ENCODE measurements around the gene PTF1A. TPM values are rescaled to one million over a fixed set of nuclear protein-coding genes. Genes with fewer than 3 reads are reported as not detected.

The PTF1A gene, protein sequence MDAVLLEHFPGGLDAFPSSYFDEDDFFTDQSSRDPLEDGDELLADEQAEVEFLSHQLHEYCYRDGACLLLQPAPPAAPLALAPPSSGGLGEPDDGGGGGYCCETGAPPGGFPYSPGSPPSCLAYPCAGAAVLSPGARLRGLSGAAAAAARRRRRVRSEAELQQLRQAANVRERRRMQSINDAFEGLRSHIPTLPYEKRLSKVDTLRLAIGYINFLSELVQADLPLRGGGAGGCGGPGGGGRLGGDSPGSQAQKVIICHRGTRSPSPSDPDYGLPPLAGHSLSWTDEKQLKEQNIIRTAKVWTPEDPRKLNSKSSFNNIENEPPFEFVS
- not detected for total RNA-seq

DNA sequence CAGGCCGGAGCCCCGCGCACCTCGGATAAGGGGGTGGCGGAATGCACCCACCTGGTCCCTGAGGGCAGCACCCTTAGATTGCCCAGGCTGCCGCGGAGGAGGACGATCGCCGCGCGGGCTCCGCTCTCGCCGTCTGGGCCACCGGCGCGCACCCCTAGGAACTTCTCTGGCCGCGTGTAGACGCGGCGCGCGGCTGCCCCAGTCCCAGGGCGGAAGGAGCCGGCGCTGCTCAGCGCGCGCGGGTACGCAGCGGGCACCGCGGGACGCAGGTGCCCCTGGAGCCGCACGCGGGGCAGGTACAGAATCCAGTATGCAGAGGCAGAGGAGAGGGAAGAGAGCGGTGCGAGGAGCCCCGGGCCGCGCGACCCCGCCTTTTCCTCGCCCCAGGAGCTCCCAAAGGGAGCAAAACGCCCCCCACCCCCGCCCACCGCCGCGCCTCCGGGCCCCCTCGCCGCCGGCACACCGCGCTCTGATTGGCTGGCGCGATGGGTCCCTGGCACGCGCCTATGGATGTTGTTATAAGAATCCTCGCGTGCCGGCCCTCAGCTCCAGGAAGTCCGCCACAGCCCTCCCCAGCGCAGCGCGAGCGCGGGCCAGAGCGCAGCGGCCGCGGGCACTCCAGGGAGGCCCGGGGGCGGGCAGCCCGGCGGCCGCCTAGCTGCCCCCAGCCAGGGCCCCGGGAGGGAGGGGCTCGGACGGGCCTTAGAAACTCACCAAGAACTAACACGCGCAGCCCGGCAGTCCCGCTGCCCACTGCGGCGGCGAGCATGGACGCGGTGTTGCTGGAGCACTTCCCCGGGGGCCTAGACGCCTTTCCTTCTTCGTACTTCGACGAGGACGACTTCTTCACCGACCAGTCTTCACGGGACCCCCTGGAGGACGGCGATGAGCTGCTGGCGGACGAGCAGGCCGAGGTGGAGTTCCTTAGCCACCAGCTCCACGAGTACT lies at the start of gene PTF1A:
Gene PTF1A (plus strand): TSS at position 549 of the 948 bp plus-strand sequence. CDS start 219 bp downstream, at position 768.
- no peak within 1 kb of the TSS for H3K4me3 Mint-ChIP-seq
- H3K9me3 Mint-ChIP-seq = no peaks in the 10 kb centered on the region
- DNase-seq = no peak
- POLR2A ChIA-PET = no interaction called here
- ATAC-seq (ENCODE audit: low read depth) = no peak
- peak within 1 kb of the TSS; percentile 9 for H3K27ac Mint-ChIP-seq
- peaks cover 77% of the 10 kb centered on the region for H3K27me3 Mint-ChIP-seq
- peaks cover 3% of the 10 kb centered on the region for H3K36me3 Mint-ChIP-seq
- peaks cover 4% of the 10 kb centered on the region for H3K4me1 Mint-ChIP-seq

DNA sequence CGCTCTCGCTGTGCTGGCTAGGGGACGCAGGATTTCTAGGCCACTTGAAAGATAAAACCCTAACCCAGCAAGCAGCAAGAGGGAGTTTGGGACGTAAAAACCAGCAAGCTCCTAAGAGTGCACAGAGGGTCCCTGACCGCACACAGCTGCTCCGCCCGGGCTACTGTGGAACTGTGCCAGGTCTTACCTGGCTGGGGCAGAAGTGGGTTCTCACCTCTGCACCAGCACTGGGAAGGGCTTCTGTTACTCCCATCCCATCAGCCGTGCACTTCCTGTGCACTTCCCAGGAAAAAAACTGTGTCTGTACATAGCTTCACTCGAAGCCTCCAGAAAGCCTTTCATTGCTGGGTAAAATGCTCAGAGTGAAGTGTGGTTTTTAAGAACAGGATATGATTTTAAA lies 45.9 kb upstream of the PTF1A start:
- H3K36me3 Mint-ChIP-seq = no peaks in the 10 kb centered on the region
- no peaks in the 10 kb centered on the region for H3K9me3 Mint-ChIP-seq
- H3K4me1 Mint-ChIP-seq = peaks cover 1% of the 10 kb centered on the region
- POLR2A ChIA-PET = no interaction called here
- DNase-seq (no peak), ATAC-seq (ENCODE audit: low read depth) (no peak)
- H3K27me3 Mint-ChIP-seq = peaks cover 3% of the 10 kb centered on the region
- H3K4me3 Mint-ChIP-seq = no peak overlapping the region
- no peak overlapping the region for H3K27ac Mint-ChIP-seq

DNA sequence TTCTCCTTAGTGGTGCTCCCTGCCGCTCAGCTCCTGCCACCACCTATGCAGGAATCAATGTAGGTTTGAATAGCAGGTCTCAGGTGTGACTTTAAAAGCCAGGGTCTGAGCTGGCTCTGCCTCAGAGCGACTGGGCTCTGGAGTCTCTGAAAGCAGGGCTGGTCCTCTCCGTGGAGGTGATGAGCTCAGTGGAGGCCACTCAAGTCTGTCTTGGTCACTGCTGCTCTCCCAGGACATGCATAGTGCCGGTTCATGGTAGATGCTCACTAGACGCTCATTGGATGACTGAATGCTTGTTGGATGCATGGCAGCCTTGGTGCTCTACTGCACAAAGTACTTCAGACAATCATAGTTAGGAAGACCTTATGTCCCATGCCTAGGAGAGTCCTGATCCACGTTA lies 45.1 kb upstream of the PTF1A start:
- POLR2A ChIA-PET = no interaction called here
- no peaks in the 10 kb centered on the region for H3K36me3 Mint-ChIP-seq
- no peak overlapping the region for H3K4me3 Mint-ChIP-seq
- H3K9me3 Mint-ChIP-seq = no peaks in the 10 kb centered on the region
- no peak for ATAC-seq (ENCODE audit: low read depth)
- no peak overlapping the region for H3K27ac Mint-ChIP-seq
- H3K4me1 Mint-ChIP-seq = peaks cover 1% of the 10 kb centered on the region
- no peak for DNase-seq
- peaks cover under 1% of the 10 kb centered on the region for H3K27me3 Mint-ChIP-seq

DNA sequence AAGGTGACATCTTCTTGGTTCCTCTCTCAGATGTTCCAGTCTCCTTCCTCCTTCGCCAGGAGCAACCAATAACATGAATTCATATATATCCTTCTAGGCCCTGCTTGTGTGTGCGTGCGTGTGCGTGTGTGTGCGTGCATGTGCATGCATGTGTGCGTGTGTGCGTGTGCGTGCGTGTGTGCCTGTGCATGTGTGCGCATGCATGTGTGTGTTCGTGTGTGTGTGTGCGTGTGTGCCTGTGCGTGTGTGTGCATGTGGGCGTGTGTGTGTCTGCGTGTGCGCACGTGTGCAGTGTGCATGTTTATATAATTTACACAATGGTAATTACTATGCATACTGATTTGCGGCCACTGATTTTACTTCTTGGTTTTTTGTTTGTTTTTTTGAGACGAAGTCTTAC lies 43.9 kb upstream of the PTF1A start:
- H3K27ac Mint-ChIP-seq = no peak overlapping the region
- H3K4me3 Mint-ChIP-seq = no peak overlapping the region
- ATAC-seq (ENCODE audit: low read depth) = no peak
- H3K4me1 Mint-ChIP-seq = no peaks in the 10 kb centered on the region
- H3K27me3 Mint-ChIP-seq = no peaks in the 10 kb centered on the region
- H3K36me3 Mint-ChIP-seq = no peaks in the 10 kb centered on the region
- no peaks in the 10 kb centered on the region for H3K9me3 Mint-ChIP-seq
- no peak for DNase-seq
- POLR2A ChIA-PET = no interaction called here

DNA sequence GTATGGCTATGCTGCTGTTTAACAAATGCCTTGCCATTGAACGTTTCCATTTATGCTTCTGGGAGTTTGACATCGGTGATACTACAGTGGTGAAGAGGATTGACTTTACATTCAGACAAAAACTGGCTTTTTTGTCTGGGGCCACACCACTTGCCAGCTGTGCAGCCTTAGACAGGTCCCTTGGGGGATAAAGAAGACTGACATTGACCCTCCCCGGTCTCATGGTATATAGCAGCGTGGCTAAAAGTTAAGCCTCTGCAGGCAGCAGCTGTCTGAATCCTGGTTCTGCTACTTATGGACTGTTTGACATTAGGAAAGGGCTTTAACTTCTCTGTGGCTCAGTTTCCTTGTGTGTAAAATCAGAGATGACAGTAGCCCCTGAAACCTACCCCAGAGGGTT lies 42.0 kb upstream of the PTF1A start:
- no peaks in the 10 kb centered on the region for H3K36me3 Mint-ChIP-seq
- DNase-seq (no peak), ATAC-seq (ENCODE audit: low read depth) (no peak)
- H3K27ac Mint-ChIP-seq = no peak overlapping the region
- POLR2A ChIA-PET = no interaction called here
- no peaks in the 10 kb centered on the region for H3K9me3 Mint-ChIP-seq
- H3K4me1 Mint-ChIP-seq = no peaks in the 10 kb centered on the region
- H3K4me3 Mint-ChIP-seq = no peak overlapping the region
- H3K27me3 Mint-ChIP-seq = no peaks in the 10 kb centered on the region

DNA sequence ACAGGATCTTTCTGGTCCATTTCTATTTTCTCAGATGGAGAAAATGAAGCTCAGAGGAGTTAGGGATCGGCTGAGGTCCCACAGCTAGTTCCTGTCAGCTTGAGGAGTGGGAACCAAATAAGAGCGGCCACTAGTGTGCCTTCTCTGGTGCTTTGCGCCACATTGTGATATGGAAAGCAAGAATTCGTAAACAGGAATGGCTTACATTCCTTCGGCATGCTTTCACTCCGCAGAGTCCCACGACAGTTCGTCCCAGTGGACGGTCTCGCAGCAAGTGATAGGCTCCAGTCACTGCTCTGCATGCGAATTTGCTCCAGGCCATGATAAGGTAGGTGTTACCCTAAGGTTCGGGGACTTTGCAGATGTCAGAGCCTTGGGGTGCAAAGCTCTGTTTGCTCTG lies 41.5 kb upstream of the PTF1A start:
- DNase-seq (no peak), ATAC-seq (ENCODE audit: low read depth) (no peak)
- Mint-ChIP-seq H3K9me3 (no peaks in the 10 kb centered on the region), H3K4me1 (no peaks in the 10 kb centered on the region), H3K4me3 (no peak overlapping the region), H3K36me3 (no peaks in the 10 kb centered on the region), H3K27ac (no peak overlapping the region), H3K27me3 (no peaks in the 10 kb centered on the region)
- POLR2A ChIA-PET = no interaction called here

DNA sequence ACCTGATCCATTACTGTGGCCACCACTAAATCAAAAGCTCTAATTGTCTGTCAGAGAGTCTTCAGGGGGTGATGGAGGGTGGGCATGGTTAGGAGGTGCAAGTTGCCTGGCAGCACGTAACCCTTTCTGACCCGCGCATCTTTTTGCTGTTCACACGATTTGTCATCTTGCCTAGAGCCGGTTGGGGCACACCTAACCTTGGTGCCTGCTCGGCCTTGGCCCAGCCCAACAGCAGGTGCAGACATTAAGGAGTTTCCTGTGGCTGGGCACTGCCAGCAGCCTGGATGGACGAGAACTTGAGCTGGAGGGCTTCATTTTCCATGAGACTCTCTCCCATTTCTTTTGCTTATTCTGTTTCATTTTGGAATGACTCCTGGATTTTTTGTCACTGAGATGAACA lies 41.0 kb upstream of the PTF1A start:
- POLR2A ChIA-PET = no interaction called here
- no peaks in the 10 kb centered on the region for H3K9me3 Mint-ChIP-seq
- H3K4me3 Mint-ChIP-seq = no peak overlapping the region
- H3K27me3 Mint-ChIP-seq = no peaks in the 10 kb centered on the region
- DNase-seq (no peak), ATAC-seq (ENCODE audit: low read depth) (no peak)
- H3K27ac Mint-ChIP-seq = no peak overlapping the region
- H3K36me3 Mint-ChIP-seq = no peaks in the 10 kb centered on the region
- H3K4me1 Mint-ChIP-seq = no peaks in the 10 kb centered on the region

DNA sequence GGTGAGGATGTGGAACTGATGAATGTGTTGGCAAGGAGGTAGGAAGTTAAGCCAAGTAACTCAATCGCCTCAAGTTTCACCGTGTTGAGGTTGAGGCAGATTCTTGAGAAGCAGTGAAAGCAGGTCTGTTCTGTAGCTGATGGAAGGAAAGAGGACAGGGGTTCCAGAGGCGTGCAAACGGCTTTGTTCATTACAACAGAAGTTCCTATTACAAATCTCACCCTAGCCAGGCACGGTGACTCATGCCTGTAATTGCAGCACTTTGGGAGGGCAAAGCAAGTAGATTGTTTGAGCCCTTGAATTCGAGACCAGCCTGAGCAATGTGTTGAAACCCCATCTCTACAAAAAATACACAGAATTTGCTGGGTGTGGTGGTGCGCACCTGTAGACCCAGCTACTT lies 36.9 kb upstream of the PTF1A start:
- ATAC-seq (ENCODE audit: low read depth) = no peak
- H3K4me1 Mint-ChIP-seq = peaks cover 6% of the 10 kb centered on the region

DNA sequence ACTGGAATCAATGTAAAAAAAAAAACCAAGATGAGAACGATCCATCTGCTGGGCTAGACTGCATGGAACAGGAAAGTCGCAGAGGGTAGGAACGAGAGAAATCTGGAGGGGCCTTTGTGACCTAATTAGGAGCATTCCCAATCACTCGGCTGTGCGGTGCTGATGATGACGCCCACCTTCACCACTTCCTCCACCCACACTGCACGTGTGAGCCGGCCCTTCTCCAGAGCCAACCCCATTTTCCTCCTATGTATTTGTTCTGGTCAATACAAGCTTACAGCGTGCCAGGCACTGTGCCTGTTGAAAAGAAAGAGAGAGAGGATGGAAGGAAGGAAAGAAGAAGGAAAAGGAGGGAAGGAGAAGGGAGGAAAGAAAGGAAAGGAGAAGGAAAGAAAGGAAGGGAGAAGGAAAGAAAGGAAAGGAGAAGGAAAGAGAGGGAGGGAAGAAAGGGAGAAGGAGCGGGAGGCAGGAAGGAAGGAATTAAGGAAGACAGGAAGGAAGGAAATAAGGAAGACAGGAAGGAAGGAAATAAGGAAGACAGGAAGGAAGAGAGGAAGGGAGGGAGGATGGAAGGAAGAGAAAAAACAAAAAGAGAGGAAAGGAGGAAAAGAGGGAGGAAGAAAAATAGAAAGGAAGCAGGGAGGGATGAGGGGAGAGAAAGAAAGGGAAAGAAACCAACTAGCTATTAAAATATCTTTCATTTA lies 35.5 kb upstream of the PTF1A start:
- peaks cover 10% of the 10 kb centered on the region for H3K27me3 Mint-ChIP-seq
- peaks cover 6% of the 10 kb centered on the region for H3K4me1 Mint-ChIP-seq
- H3K4me3 Mint-ChIP-seq = no peak overlapping the region
- H3K27ac Mint-ChIP-seq = no peak overlapping the region
- no peaks in the 10 kb centered on the region for H3K9me3 Mint-ChIP-seq
- DNase-seq = no peak
- POLR2A ChIA-PET = no interaction called here
- ATAC-seq (ENCODE audit: low read depth) = no peak
- H3K36me3 Mint-ChIP-seq = no peaks in the 10 kb centered on the region

More for the DNA sequence above, 36.9 kb upstream of the PTF1A start:
- POLR2A ChIA-PET = no interaction called here
- Mint-ChIP-seq H3K4me3 (no peak overlapping the region), H3K9me3 (no peaks in the 10 kb centered on the region), H3K27me3 (peaks cover 4% of the 10 kb centered on the region), H3K36me3 (no peaks in the 10 kb centered on the region), H3K27ac (no peak overlapping the region)
- DNase-seq = no peak

DNA sequence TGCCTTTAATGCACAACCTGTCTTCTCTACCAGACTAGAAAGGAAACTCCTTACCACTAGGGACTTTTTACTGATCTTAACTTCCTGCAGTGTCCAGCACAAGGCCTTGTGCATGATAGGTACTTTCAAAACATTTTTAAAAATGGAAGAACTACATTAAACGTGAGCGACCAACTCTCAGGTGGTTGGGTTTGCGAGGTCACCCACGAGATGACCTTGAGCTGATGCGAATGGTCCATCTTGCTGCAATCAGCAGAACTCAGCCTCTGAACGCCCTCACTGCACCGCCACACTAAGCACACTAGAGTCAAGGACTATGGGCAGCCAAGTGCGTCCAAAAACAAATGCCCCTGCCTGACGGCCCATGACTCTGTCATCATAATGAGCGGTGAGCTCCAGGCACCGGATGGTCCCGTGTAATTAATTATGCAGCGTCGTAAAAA lies 34.9 kb upstream of the PTF1A start:
- Mint-ChIP-seq H3K4me3 (no peak overlapping the region), H3K27me3 (peaks cover 10% of the 10 kb centered on the region), H3K27ac (no peak overlapping the region), H3K4me1 (peaks cover 6% of the 10 kb centered on the region), H3K9me3 (no peaks in the 10 kb centered on the region), H3K36me3 (no peaks in the 10 kb centered on the region)
- POLR2A ChIA-PET = no interaction called here
- no peak for ATAC-seq (ENCODE audit: low read depth)
- DNase-seq = no peak

DNA sequence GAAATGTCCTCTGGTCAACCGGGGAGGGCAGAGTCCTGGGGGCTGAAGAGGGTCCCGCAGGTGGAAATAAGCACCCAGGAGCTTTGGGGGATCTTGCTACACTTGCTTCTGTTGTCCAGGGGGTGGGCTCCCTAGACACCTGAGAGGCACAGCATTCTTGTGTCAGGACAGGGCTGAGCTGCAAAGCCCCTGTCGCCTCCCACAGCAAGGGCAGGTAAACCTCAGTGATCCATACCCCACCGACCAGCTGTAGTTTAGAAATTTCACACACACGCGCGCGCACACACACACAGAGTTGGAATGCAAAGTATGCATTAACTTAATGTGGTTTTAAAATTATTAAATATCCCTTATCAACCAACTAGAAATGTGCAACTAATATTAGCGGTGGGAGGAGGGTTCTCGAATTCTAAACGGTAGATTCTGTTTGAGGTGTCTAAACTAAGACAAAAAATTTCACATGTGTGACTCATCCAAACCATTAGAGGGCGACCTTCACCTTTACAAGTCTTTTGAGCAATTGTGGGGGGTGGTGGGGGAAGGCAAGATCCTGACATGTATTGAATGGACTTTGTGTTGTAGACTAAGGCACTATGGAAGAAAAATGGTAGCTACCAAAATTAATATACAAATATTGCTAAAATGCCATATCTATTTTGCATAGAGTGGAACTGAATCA lies 34.3 kb upstream of the PTF1A start:
- ATAC-seq (ENCODE audit: low read depth) (no peak), DNase-seq (no peak)
- Mint-ChIP-seq H3K4me1 (peaks cover 6% of the 10 kb centered on the region), H3K27ac (no peak overlapping the region), H3K9me3 (no peaks in the 10 kb centered on the region), H3K27me3 (peaks cover 10% of the 10 kb centered on the region), H3K4me3 (no peak overlapping the region), H3K36me3 (no peaks in the 10 kb centered on the region)
- POLR2A ChIA-PET = no interaction called here

DNA sequence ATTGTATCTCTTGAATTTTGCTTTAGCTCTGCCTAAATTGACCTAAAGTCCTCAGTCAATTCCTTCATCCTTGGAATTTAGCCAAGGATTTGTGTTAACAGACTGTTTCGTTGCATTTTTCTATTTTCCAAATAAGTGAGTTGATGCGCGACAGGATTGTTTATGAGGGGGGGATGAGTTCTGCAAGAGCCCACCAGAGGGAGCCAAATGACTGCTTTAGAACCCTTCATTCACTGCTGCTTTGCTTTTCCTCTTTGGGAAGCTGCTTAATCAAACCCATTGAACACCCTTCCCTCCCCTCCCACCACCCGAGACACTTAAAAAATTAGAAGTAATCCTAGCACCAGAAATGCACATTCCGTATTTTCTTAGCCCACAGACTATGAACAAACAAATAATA lies 33.7 kb upstream of the PTF1A start:
- ATAC-seq (ENCODE audit: low read depth) = no peak
- Mint-ChIP-seq H3K9me3 (no peaks in the 10 kb centered on the region), H3K36me3 (no peaks in the 10 kb centered on the region), H3K27me3 (peaks cover 10% of the 10 kb centered on the region), H3K4me3 (no peak overlapping the region), H3K4me1 (peaks cover 6% of the 10 kb centered on the region), H3K27ac (no peak overlapping the region)
- no peak for DNase-seq
- POLR2A ChIA-PET = no interaction called here

DNA sequence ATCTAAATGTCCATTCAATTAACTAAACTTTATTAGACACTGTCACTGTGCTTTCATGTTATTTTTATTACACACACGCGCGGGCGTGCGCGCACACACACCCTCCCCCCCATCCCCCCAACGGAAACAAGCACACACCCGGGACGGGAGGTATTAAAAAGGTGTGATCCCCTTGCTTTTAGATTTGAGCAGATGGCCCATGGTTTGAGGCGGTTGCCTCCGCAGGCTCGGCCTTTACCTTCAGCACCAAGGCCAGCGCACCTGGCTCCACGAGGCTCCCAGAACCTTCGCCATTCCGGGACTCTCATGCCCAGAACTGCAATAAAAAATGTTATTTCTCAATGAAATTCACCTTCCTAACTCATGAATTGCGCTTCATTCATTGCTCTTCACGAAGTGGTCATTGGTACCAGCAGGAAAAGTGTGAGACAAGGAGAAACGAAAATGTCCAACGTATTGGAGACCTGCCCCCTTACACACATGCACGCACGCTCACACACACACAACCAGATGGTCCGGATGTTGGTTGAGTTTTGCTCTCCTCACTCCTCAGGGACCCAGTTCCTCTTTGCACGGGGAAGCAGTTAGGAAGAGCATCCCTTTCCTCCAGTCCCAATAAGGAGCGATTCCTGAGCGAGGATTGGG lies 20.8 kb upstream of the PTF1A start:
- DNase-seq = no peak
- no peak for ATAC-seq (ENCODE audit: low read depth)
- Mint-ChIP-seq H3K4me3 (no peak overlapping the region), H3K36me3 (no peaks in the 10 kb centered on the region), H3K27ac (no peak overlapping the region), H3K27me3 (peaks cover 63% of the 10 kb centered on the region), H3K9me3 (no peaks in the 10 kb centered on the region), H3K4me1 (peaks cover 5% of the 10 kb centered on the region)
- POLR2A ChIA-PET = no interaction called here

Data from activated naive CD8-positive, alpha-beta T cell treated with anti-CD3 and anti-CD28 coated beads, Interleukin-2, amount 10 ng/mL, durations not matched to agents 7 days and 5 days (primary cell).